DND-41 (cell line): ENCODE data around the gene COA1.
A peak's percentile ranks its signal among the peaks of the same experiment; 100 is the strongest.
"Not testable (repeated sequence)": the region's sequence is repeated elsewhere in the genome, so short reads cannot be mapped to it uniquely, and the experiment has no call there.

Experiments used
- ATAC-seq: fragments of 200-7000 bp; cut with Tn5 transposase; 3 replicates; pipeline ENCODE4 v1.9.1; 2021; ENCODE audit warnings: low read depth; ENCODE audit not compliant: insufficient read depth
- DNase-seq: peaks from one replicate; pipeline ENCODE4 v3.0.0-alpha.2; 2020
- H2AFZ ChIP-seq: 2 replicates; pipeline ENCODE4 v1.6.0; 2012; ENCODE audit warnings: low read depth, low read length
- H3K27ac ChIP-seq: 2 replicates; pipeline ENCODE4 v1.5.1; 2012; ENCODE audit warnings: low read length, inconsistent platforms
- H3K27me3 ChIP-seq: fragments of 200-600 bp; sonication (generic); 2 replicates; pipeline ENCODE4 v1.6.0; 2012; ENCODE audit warnings: low read length, mild to moderate bottlenecking, inconsistent platforms; ENCODE audit not compliant: insufficient read depth, poor library complexity
- H3K36me3 ChIP-seq: 2 replicates; pipeline ENCODE4 v1.5.1; 2012; ENCODE audit warnings: low read length, inconsistent platforms; ENCODE audit not compliant: insufficient read depth
- H3K4me1 ChIP-seq: 2 replicates; pipeline ENCODE4 v1.5.1; 2012; ENCODE audit warnings: mild to moderate bottlenecking, low read length; ENCODE audit not compliant: insufficient read depth
- H3K4me2 ChIP-seq: 2 replicates; pipeline ENCODE4 v1.6.0; 2012; ENCODE audit warnings: mild to moderate bottlenecking, moderate library complexity, low read length, inconsistent platforms; ENCODE audit not compliant: insufficient read depth
- H3K4me3 ChIP-seq, 2 experiments: fragments of 200-600 bp in 1 of 2; shearing (Covaris generic) in 1 of 2; 2 replicates each; pipeline ENCODE4 v1.5.1; 2012 to 2016; ENCODE audit warnings: inconsistent platforms in 2 of 2, low read length in 2 of 2, mild to moderate bottlenecking in 2 of 2, low read depth in 1 of 2, moderate library complexity in 1 of 2
- H3K79me2 ChIP-seq: 2 replicates; pipeline ENCODE4 v1.6.0; 2012; ENCODE audit warnings: low read length, inconsistent platforms; ENCODE audit not compliant: insufficient read depth
- H3K9ac ChIP-seq: 2 replicates; pipeline ENCODE4 v1.6.0; 2012; ENCODE audit warnings: low read depth, mild to moderate bottlenecking, inconsistent platforms, low read length, moderate library complexity
- H3K9me3 ChIP-seq: 2 replicates; pipeline ENCODE4 v1.5.1; 2012; ENCODE audit warnings: low read length, moderate library complexity, mild to moderate bottlenecking, inconsistent platforms; ENCODE audit not compliant: insufficient read depth, severe bottlenecking
- H4K20me1 ChIP-seq: 2 replicates; pipeline ENCODE4 v1.6.0; 2012; ENCODE audit warnings: low read length; ENCODE audit not compliant: insufficient read depth
- CTCF ChIP-seq: IDR thresholded peaks from 2 replicates; pipeline ENCODE4 v1.5.1; 2012; ENCODE audit warnings: borderline replicate concordance, low read length, moderate library complexity, mild to moderate bottlenecking; ENCODE audit not compliant: poor library complexity, severe bottlenecking; ENCODE audit errors: extremely low read depth
- EZH2 ChIP-seq: IDR thresholded peaks from 3 replicates; pipeline ENCODE4 v1.6.1; 2012; ENCODE audit warnings: borderline replicate concordance, low read depth, mild to moderate bottlenecking, moderate library complexity, low read length, inconsistent platforms; ENCODE audit not compliant: severe bottlenecking

Gene COA1

GRCh38 chr7:43721193-43721806 lies 8.0 kb downstream of the COA1 start:
- Histone ChIP-seq H3K9ac (no peak overlapping the region), H3K4me1 (peaks cover 4% of the 10 kb centered on the region; the same call in 1 of the 2 replicates), H3K4me3 (no peak overlapping the region), H3K9me3 (no peaks in the 10 kb centered on the region), H4K20me1 (peaks cover 45% of the 10 kb centered on the region; the same call in 1 of the 2 replicates), H3K79me2 (peaks cover 100% of the 10 kb centered on the region), H3K27me3 (no peaks in the 10 kb centered on the region), H3K27ac (no peak overlapping the region), H2AFZ (no peak overlapping the region), H3K36me3 (no peaks in the 10 kb centered on the region; the same call in 1 of the 2 replicates), H3K4me2 (no peak overlapping the region)
- ATAC-seq (no peak), DNase-seq (no peak)
- peak; percentile 76 for TF ChIP-seq CTCF
- TF ChIP-seq EZH2, result no peak

GRCh38 chr7:43716598-43716997 lies 12.7 kb downstream of the COA1 start:
- H3K4me3 ChIP-seq, result no peak overlapping the region
- H4K20me1 ChIP-seq, result peaks cover 36% of the 10 kb centered on the region; the same call in 1 of the 2 replicates
- no peak for ATAC-seq
- no peak overlapping the region for H2AFZ ChIP-seq
- H3K4me1 ChIP-seq, result no peaks in the 10 kb centered on the region
- no peak overlapping the region for H3K9ac ChIP-seq
- H3K27me3 ChIP-seq, result no peaks in the 10 kb centered on the region
- peaks cover 4% of the 10 kb centered on the region for H3K36me3 ChIP-seq
- no peak overlapping the region for H3K27ac ChIP-seq
- no peaks in the 10 kb centered on the region for H3K9me3 ChIP-seq
- no peak for DNase-seq
- TF ChIP-seq EZH2 (no peak), CTCF (no peak)
- peaks cover 98% of the 10 kb centered on the region for H3K79me2 ChIP-seq
- no peak overlapping the region for H3K4me2 ChIP-seq

- H2AFZ ChIP-seq, H3K4me1 ChIP-seq, ATAC-seq, H3K9me3 ChIP-seq, DNase-seq, H3K4me2 ChIP-seq, H3K27me3 ChIP-seq, H3K9ac ChIP-seq, H3K36me3 ChIP-seq, H3K4me3 ChIP-seq, H3K27ac ChIP-seq: not testable (repeated sequence)
- H3K79me2 ChIP-seq, result peaks cover 98% of the 10 kb centered on the region
- peaks cover 37% of the 10 kb centered on the region; the same call in 1 of the 2 replicates for H4K20me1 ChIP-seq
These were observed 13.4 kb downstream of the COA1 start for GRCh38 chr7:43715966-43716365.

DNA sequence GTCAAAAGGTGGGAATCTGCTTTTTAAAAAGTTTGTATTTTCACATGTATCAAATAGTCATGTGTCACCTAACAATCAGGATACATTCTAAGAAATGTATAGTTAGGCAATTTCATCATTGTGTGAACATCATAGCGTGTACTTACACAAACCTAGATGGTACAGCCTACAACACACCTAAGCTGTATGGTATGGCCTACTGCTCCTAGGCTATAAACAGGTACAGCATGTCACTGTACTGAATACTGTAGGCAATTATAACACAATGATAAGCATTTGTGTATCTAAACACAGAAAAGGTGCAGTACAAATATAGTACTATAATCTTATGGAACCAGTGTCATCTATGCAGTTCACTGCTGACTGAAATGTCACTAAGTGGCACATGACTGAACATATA lies 17.8 kb downstream of the COA1 start:
- Histone ChIP-seq H3K4me3 (no peak overlapping the region), H3K79me2 (peaks cover 96% of the 10 kb centered on the region), H3K9me3 (no peaks in the 10 kb centered on the region), H3K4me1 (no peaks in the 10 kb centered on the region), H3K27ac (no peak overlapping the region), H3K4me2 (no peak overlapping the region), H3K36me3 (peaks cover 4% of the 10 kb centered on the region; the same call in 1 of the 2 replicates), H3K9ac (no peak overlapping the region), H2AFZ (no peak overlapping the region), H4K20me1 (peaks cover 16% of the 10 kb centered on the region; the same call in 1 of the 2 replicates), H3K27me3 (no peaks in the 10 kb centered on the region)
- DNase-seq, result no peak
- no peak for ATAC-seq
- TF ChIP-seq CTCF (no peak), EZH2 (no peak)

- peaks cover 97% of the 10 kb centered on the region for H3K79me2 ChIP-seq
- H3K27ac ChIP-seq, H3K9me3 ChIP-seq, H3K4me3 ChIP-seq, H2AFZ ChIP-seq, ATAC-seq, H3K4me1 ChIP-seq, H3K4me2 ChIP-seq, H3K27me3 ChIP-seq, H3K9ac ChIP-seq, DNase-seq: not testable (repeated sequence)
- peaks cover 21% of the 10 kb centered on the region for H4K20me1 ChIP-seq
- H3K36me3 ChIP-seq, result peaks cover 12% of the 10 kb centered on the region
These were observed 21.3 kb downstream of the COA1 start for GRCh38 chr7:43708055-43708454.
